ENCODE measurements around the gene RTP5. TPM values are rescaled to one million over a fixed set of nuclear protein-coding genes. Genes with fewer than 3 reads are reported as not detected.

The RTP5 gene
- total and polyA plus RNA-seq, 8 donors: 0.10 to 0.43 TPM; not detected in 6

GRCh38 chr2:241865416-241865956, 4.0 kb upstream of the RTP5 start:
- Histone ChIP-seq H3K9me3 (no peaks in the 10 kb centered on the region), H3K4me1 (peaks cover 0 to 24% (median 5%) of the 10 kb centered on the region in 4 donors), H3K4me3 (no peak overlapping the region), H3K36me3 (no peaks in the 10 kb centered on the region), H3K27ac (no peak overlapping the region), H3K27me3 (peaks cover 3 to 95% (median 42%) of the 10 kb centered on the region in 3 donors)
- DNase-seq: no peak
- TF ChIP-seq POLR2A (IDR thresholded peaks at IDR 0.05) (no peak), EP300 (IDR thresholded peaks at IDR 0.05) (no peak), POLR2AphosphoS5 (IDR thresholded peaks at IDR 0.05) (no peak)
- TF ChIP-seq, protein P1, sequence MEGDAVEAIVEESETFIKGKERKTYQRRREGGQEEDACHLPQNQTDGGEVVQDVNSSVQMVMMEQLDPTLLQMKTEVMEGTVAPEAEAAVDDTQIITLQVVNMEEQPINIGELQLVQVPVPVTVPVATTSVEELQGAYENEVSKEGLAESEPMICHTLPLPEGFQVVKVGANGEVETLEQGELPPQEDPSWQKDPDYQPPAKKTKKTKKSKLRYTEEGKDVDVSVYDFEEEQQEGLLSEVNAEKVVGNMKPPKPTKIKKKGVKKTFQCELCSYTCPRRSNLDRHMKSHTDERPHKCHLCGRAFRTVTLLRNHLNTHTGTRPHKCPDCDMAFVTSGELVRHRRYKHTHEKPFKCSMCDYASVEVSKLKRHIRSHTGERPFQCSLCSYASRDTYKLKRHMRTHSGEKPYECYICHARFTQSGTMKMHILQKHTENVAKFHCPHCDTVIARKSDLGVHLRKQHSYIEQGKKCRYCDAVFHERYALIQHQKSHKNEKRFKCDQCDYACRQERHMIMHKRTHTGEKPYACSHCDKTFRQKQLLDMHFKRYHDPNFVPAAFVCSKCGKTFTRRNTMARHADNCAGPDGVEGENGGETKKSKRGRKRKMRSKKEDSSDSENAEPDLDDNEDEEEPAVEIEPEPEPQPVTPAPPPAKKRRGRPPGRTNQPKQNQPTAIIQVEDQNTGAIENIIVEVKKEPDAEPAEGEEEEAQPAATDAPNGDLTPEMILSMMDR (IDR thresholded peaks at IDR 0.05): no peak
- intact Hi-C loops (cut with DNase I; ENCODE audit: low total_unique reads): no loop called here
- 74 to 93% (median 86%) methylated on average over 3 of the region's 3 CpGs for WGBS, 5 donors

GRCh38 chr2:241865957-241866789, 3.4 kb upstream of the RTP5 start:
- H3K9me3 ChIP-seq: no peaks in the 10 kb centered on the region
- H3K4me3 ChIP-seq: no peak overlapping the region
- H3K27ac ChIP-seq: no peak overlapping the region
- peaks cover 0 to 92% (median 42%) of the 10 kb centered on the region in 3 donors for H3K27me3 ChIP-seq
- peaks cover 0 to 22% (median 4%) of the 10 kb centered on the region in 4 donors for H3K4me1 ChIP-seq
- H3K36me3 ChIP-seq: no peaks in the 10 kb centered on the region
- intact Hi-C loops (cut with DNase I; ENCODE audit: low total_unique reads): no loop called here
- TF ChIP-seq, protein P1 (IDR thresholded peaks at IDR 0.05): no peak
- TF ChIP-seq POLR2AphosphoS5 (IDR thresholded peaks at IDR 0.05) (no peak), POLR2A (IDR thresholded peaks at IDR 0.05) (no peak), EP300 (IDR thresholded peaks at IDR 0.05) (no peak)
- WGBS, 5 donors: 10 to 20% (median 17%) methylated on average over 7 to 31 of the region's 31 CpGs
- peak in 1 of 2 donors; percentile 65 for DNase-seq

DNA sequence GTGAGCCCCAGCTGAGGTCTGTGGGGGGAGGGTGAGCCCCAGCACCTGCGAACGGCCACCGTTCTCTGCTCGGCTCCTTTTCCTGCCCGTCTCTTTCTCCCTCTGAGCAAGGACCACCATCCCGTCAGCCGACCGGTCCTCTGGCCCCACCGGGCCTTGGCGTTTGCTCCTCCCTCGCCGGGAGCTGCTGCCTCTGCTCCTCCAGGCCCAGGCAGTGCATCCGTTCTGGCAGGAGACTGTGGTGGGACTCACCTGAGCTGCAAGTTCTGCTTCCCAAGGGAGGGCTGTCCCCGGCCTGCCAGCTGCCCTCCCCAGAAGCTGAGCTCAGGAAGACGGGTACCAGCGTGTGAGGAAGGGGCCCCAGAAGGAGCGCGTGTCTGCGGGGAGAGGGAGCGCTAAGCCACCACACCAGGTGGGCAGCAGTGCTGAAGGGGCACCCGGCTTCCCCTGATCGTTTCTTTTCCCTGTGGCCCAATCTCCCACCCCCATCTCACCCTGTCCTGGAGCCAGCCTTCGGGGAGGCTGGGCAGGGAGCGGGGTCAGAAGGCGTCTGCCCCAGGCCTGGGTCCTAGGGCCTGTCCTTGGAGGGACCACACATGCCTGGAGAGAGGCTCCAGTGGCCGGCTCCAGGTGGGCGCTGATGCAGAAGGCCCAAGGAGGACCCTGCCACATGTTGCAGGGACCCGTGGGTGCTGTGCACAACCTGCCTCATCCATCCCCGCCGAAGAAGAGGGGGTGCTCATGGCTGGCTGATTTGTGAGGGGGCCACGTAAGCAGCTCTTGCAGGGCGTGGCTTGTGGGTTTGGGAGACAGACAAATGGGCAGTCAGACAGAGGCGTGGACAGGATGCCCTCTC, 2.5 kb upstream of the RTP5 start:
- peak overlapping the region in 3 of 5 donors; percentile 19 to 32 (median 24) for H3K27ac ChIP-seq
- WGBS, 5 donors: 44 to 64% (median 55%) methylated on average over 26 to 33 of the region's 33 CpGs
- DNase-seq: no peak
- TF ChIP-seq POLR2AphosphoS5 (IDR thresholded peaks at IDR 0.05): no peak
- TF ChIP-seq EP300 (IDR thresholded peaks at IDR 0.05): no peak
- TF ChIP-seq POLR2A (IDR thresholded peaks at IDR 0.05): no peak
- TF ChIP-seq, protein P1 (IDR thresholded peaks at IDR 0.05): no peak
- intact Hi-C loops (cut with DNase I; ENCODE audit: low total_unique reads): no loop called here
- no peaks in the 10 kb centered on the region for H3K9me3 ChIP-seq
- H3K27me3 ChIP-seq: peaks cover 0 to 93% (median 42%) of the 10 kb centered on the region in 3 donors
- H3K4me3 ChIP-seq: no peak overlapping the region
- peaks cover 0 to 22% (median 4%) of the 10 kb centered on the region in 4 donors for H3K4me1 ChIP-seq
- no peaks in the 10 kb centered on the region for H3K36me3 ChIP-seq
